ENCODE measurements around the gene MAST2. TPM values are rescaled to one million over a fixed set of nuclear protein-coding genes. Genes with fewer than 3 reads are reported as not detected.

Gene MAST2
- total RNA-seq, 1 donor from 2014 or later, result 25.0 TPM

DNA sequence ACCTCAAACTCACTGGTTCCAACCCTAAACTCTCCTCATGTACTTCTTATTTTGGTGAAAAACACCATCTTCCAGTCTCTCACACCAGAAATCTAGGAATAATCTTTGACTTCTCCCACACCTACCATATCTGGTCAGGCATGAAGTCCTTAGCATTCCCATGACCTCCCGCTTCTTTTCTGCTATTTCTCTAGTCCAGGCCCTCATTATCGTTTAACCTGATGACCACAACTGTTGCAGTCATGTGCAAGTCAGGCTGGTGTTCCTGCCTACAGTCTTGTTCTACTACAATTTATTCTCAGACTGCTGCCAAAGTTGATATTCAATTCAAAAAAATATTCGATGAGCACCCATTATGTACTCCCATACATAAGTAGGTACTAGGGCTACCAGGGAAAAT, 257.7 kb downstream of the MAST2 start:
- DNase-seq (ENCODE audit: low spot score), result no peak

GRCh38 chr1:46062651-46063319, 259.4 kb downstream of the MAST2 start:
- no peak for DNase-seq (ENCODE audit: low spot score)

DNA sequence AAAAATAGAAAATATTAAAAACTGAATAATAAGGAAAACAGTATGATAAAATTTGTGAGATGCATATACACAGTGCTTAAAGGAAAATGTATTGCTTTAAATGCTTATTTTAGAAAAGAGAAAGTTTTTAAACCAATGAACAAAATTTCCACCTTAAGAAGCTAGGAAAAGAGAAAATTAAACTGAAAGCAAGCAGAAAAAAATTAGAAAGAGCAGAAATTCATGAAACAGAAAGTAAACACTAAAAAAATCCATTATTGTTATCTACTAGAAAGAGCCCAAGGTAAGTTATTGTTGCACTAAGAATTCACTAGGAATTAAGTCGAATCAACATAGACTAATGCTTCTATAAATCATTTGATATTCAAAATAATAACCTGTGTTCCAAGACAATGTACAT, 261.3 kb downstream of the MAST2 start:
- DNase-seq (ENCODE audit: low spot score), result no peak

GRCh38 chr1:46065405-46065804, 262.0 kb downstream of the MAST2 start:
- DNase-seq (ENCODE audit: low spot score), result peak; percentile 4

GRCh38 chr1:46067652-46068051, 264.2 kb downstream of the MAST2 start:
- DNase-seq (ENCODE audit: low spot score), result no peak

GRCh38 chr1:46068525-46068924, 265.1 kb downstream of the MAST2 start:
- no peak for DNase-seq (ENCODE audit: low spot score)

DNA sequence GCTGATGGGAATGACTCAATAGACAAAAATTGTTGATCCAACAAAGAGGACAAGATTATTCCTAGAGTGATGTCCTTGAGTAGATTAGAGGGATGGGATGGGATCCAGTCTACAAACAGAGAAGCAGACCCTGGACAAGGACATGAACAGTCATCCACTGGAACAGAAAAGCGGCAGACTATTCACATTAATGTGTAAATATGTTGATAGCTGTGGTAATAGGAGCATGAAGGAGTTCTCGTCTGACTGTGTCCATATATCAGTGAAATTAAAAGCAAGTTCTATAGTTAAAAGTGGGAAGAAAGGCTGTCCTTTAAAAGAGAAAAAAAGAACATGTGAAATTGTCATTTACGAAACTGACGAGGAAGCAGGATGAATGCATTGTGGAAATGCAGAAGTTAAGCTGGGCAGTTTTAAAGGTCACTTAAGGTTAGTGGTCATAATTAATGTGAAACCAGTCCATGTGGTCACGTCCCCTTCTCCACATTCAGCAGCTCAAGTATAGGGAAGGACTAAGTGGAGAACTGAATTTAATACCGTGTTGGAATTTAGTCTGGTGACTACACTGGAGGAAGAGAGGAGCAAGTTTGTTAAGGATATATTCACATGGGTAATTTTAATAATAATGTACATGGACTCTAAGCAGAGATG, 266.9 kb downstream of the MAST2 start:
- peak; percentile 9 for DNase-seq (ENCODE audit: low spot score)

DNA sequence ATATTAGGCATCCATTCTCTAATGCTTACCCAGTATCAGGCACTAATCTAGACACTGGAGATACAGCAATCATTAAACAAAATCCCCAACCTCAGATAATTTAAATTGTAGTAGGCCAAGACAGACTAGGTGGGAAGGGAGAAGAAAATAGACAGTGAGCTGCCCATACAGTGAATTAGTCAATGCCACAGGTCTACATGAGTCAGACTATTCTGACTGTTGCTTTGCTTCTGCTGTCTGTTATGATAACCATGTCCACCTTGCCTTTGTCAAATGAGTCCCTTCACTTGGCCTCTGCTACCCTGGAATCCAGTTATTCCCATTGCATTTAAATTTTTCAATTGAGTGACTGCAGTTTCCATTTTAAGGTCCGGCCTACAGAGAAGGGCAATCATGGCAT, 269.6 kb downstream of the MAST2 start:
- DNase-seq (ENCODE audit: low spot score), result no peak

GRCh38 chr1:46076343-46076742, 272.9 kb downstream of the MAST2 start:
- DNase-seq (ENCODE audit: low spot score), result no peak

- DNase-seq (ENCODE audit: low spot score), result peak; percentile 39
These were observed 274.2 kb downstream of the MAST2 start for GRCh38 chr1:46077644-46078043.

GRCh38 chr1:46080257-46080656, 276.8 kb downstream of the MAST2 start:
- DNase-seq (ENCODE audit: low spot score), result no peak

- no peak for DNase-seq (ENCODE audit: low spot score)
These were observed 277.8 kb downstream of the MAST2 start for GRCh38 chr1:46081206-46081605.

DNA sequence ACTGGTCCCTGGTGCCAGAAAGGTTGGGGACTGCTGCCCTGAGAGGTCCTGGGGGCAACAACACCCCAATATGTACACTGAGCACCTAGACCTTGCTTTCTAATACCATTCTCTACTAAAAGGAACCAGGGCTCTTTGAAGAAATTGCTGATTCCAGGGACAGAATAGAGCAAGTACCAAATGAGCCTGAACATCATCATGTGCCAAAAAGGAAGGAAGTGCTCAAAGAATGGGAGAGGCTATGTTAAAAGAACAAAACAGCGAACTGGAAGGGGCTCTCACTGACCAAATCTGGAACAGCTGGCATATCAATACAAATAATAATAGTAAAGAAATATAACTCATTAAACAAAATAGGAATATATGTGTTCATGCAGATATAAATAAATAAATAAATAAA, 278.2 kb downstream of the MAST2 start:
- DNase-seq (ENCODE audit: low spot score), result no peak

DNA sequence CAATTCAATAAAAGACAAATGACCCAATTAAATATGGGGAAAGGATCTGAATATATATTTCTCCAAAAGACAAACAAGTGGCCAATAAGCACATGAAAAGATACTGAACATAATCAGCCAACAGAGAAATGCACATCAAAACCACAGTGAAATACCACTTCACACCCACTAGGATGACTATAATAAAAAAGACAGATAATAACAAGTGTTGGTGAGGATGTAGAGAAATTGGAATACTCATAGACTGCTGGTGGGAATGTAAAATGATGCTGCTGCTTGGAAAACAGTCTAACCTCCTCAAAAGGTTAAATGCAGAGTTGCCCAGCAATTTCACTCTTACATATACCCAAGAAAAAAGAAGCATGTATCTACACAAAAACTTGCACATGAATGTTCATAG, 280.2 kb downstream of the MAST2 start:
- no peak for DNase-seq (ENCODE audit: low spot score)

- no peak for DNase-seq (ENCODE audit: low spot score)
These were observed 281.4 kb downstream of the MAST2 start for GRCh38 chr1:46084553-46085451.

Other genes with a start within 250 kb of the MAST2 start
- 27.4 TPM for gene NASP, start 219.6 kb upstream of the MAST2 start, total RNA-seq (ENCODE audit: insufficient read depth, low replicate concordance)
- gene CCDC17, start 179.6 kb upstream of the MAST2 start, total RNA-seq (ENCODE audit: insufficient read depth, low replicate concordance), result 1.9 TPM
- gene GPBP1L1, start 117.1 kb upstream of the MAST2 start, total RNA-seq (ENCODE audit: insufficient read depth, low replicate concordance), result 69.8 TPM
- gene TMEM69, start 115.4 kb upstream of the MAST2 start, total RNA-seq (ENCODE audit: insufficient read depth, low replicate concordance), result 7.5 TPM
- 15.2 TPM for gene IPP, start 53.0 kb upstream of the MAST2 start, total RNA-seq (ENCODE audit: insufficient read depth, low replicate concordance)